ENCODE measurements around the gene MTX2. TPM values are rescaled to one million over a fixed set of nuclear protein-coding genes. Genes with fewer than 3 reads are reported as not detected.
A peak's percentile ranks its signal among the peaks of the same experiment; 100 is the strongest.

MTX2 gene
- total and polyA plus RNA-seq, 2 donors from 2014 or later: 23.6 to 120 TPM

GRCh38 chr2:176317199-176317598 is 48.0 kb downstream of the MTX2 start:
- intact Hi-C loops (cut with DNase I): no loop called here
- TF ChIP-seq, protein P1, sequence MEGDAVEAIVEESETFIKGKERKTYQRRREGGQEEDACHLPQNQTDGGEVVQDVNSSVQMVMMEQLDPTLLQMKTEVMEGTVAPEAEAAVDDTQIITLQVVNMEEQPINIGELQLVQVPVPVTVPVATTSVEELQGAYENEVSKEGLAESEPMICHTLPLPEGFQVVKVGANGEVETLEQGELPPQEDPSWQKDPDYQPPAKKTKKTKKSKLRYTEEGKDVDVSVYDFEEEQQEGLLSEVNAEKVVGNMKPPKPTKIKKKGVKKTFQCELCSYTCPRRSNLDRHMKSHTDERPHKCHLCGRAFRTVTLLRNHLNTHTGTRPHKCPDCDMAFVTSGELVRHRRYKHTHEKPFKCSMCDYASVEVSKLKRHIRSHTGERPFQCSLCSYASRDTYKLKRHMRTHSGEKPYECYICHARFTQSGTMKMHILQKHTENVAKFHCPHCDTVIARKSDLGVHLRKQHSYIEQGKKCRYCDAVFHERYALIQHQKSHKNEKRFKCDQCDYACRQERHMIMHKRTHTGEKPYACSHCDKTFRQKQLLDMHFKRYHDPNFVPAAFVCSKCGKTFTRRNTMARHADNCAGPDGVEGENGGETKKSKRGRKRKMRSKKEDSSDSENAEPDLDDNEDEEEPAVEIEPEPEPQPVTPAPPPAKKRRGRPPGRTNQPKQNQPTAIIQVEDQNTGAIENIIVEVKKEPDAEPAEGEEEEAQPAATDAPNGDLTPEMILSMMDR (IDR thresholded peaks at IDR 0.05; ENCODE audit: borderline replicate concordance, extremely low read depth, insufficient read depth): no peak

GRCh38 chr2:176317623-176318065 is 48.4 kb downstream of the MTX2 start:
- intact Hi-C loops (cut with DNase I): no loop called here
- FAIRE-seq: no peak
- no peaks in the 10 kb centered on the region for H3K36me3 ChIP-seq (ENCODE audit: control insufficient read depth in 2 of 3, insufficient read depth in 3 of 3, low read length in 3 of 3)
- H3K27me3 ChIP-seq (ENCODE audit: control insufficient read depth, insufficient read depth, low read length): no peaks in the 10 kb centered on the region
- H3K4me3 ChIP-seq (ENCODE audit: low read length in 3 of 3): no peak overlapping the region
- H3K9me3 ChIP-seq (ENCODE audit: control insufficient read depth in 2 of 3, insufficient read depth in 1 of 3, low read length in 3 of 3): no peaks in the 10 kb centered on the region
- no peak overlapping the region for H3K27ac ChIP-seq (ENCODE audit: low read depth in 2 of 2, low read length in 2 of 2)
- no peak for DNase-seq
- no peaks in the 10 kb centered on the region for H3K4me1 ChIP-seq (ENCODE audit: control insufficient read depth in 2 of 3, insufficient read depth in 2 of 3, low read depth in 1 of 3, low read length in 3 of 3)
- H3K9ac ChIP-seq (ENCODE audit: low read length in 3 of 3): no peak overlapping the region
- TF ChIP-seq, protein P1 (IDR thresholded peaks at IDR 0.05; ENCODE audit: borderline replicate concordance, extremely low read depth, insufficient read depth): no peak

More at GRCh38 chr2:176317199-176317598, 48.0 kb downstream of the MTX2 start:
- Histone ChIP-seq H3K27ac (ENCODE audit: low read depth in 2 of 2, low read length in 2 of 2) (no peak overlapping the region), H3K4me1 (ENCODE audit: control insufficient read depth in 2 of 3, insufficient read depth in 2 of 3, low read depth in 1 of 3, low read length in 3 of 3) (no peaks in the 10 kb centered on the region), H3K9me3 (ENCODE audit: control insufficient read depth in 2 of 3, insufficient read depth in 1 of 3, low read length in 3 of 3) (no peaks in the 10 kb centered on the region), H3K27me3 (ENCODE audit: control insufficient read depth, insufficient read depth, low read length) (no peaks in the 10 kb centered on the region), H3K36me3 (ENCODE audit: control insufficient read depth in 2 of 3, insufficient read depth in 3 of 3, low read length in 3 of 3) (no peaks in the 10 kb centered on the region), H3K4me3 (ENCODE audit: low read length in 3 of 3) (no peak overlapping the region), H3K9ac (ENCODE audit: low read length in 3 of 3) (no peak overlapping the region)
- DNase-seq (no peak), FAIRE-seq (no peak)

DNA sequence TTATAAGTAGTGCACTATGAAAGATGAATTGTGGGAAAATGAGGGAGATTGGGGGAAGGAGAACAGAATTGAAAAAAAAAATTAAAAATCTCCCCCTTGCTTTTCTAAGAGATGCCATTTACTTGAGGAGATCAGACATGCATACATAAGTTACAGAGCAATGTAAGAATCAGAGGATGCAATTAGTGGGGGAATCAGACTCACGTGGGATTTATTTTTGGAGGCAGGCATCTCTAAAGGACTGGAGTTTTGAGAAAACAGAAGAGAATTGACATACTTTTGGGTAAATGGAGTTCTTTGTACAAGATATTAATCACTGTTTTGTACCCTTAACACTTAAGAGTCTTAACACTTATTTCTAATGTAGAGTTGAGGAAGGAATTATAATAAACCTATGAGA is 52.7 kb downstream of the MTX2 start:
- H3K4me1 ChIP-seq (ENCODE audit: control insufficient read depth in 2 of 3, insufficient read depth in 2 of 3, low read depth in 1 of 3, low read length in 3 of 3): peaks cover 0 to 12% (median 0%) of the 10 kb centered on the region in 3 donors
- intact Hi-C loops (cut with DNase I): no loop called here
- no peak for DNase-seq
- no peak overlapping the region for H3K4me3 ChIP-seq (ENCODE audit: low read length in 3 of 3)
- no peaks in the 10 kb centered on the region for H3K27me3 ChIP-seq (ENCODE audit: control insufficient read depth, insufficient read depth, low read length)
- FAIRE-seq: no peak
- H3K9ac ChIP-seq (ENCODE audit: low read length in 3 of 3): no peak overlapping the region
- no peaks in the 10 kb centered on the region for H3K36me3 ChIP-seq (ENCODE audit: control insufficient read depth in 2 of 3, insufficient read depth in 3 of 3, low read length in 3 of 3)
- TF ChIP-seq, protein P1 (IDR thresholded peaks at IDR 0.05; ENCODE audit: borderline replicate concordance, extremely low read depth, insufficient read depth): no peak
- H3K27ac ChIP-seq (ENCODE audit: low read depth in 2 of 2, low read length in 2 of 2): no peak overlapping the region
- H3K9me3 ChIP-seq (ENCODE audit: control insufficient read depth in 2 of 3, insufficient read depth in 1 of 3, low read length in 3 of 3): no peaks in the 10 kb centered on the region

DNA sequence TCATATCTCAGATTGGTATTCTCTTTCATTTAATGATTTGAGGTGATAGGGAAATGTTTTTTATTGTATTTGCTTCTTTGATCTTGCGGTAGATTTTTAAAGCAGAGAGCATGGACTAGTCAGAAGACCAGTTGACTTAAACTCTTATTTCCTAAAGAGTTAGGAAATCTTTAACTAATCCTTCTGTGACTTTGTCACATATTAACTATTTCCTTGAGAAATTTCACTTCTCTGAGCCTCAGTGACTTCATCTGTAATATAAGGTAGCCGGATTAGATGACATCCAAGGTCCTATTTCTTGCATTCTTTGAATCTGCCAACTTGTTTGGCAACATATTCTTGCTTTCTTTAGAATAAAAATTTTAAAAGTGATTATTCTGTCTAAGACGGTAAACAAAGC is 55.6 kb downstream of the MTX2 start:
- no peak overlapping the region for H3K27ac ChIP-seq (ENCODE audit: low read depth in 2 of 2, low read length in 2 of 2)
- H3K4me1 ChIP-seq (ENCODE audit: control insufficient read depth in 2 of 3, insufficient read depth in 2 of 3, low read depth in 1 of 3, low read length in 3 of 3): peaks cover 0 to 12% (median 0%) of the 10 kb centered on the region in 3 donors
- intact Hi-C loops (cut with DNase I): no loop called here
- H3K9ac ChIP-seq (ENCODE audit: low read length in 3 of 3): no peak overlapping the region
- H3K9me3 ChIP-seq (ENCODE audit: control insufficient read depth in 2 of 3, insufficient read depth in 1 of 3, low read length in 3 of 3): no peaks in the 10 kb centered on the region
- H3K36me3 ChIP-seq (ENCODE audit: control insufficient read depth in 2 of 3, insufficient read depth in 3 of 3, low read length in 3 of 3): peaks cover 0 to 4% (median 0%) of the 10 kb centered on the region in 3 donors
- peak overlapping the region in 2 of 3 donors; percentile 26 for H3K4me3 ChIP-seq (ENCODE audit: low read length in 3 of 3)
- FAIRE-seq (peak; percentile 83), DNase-seq (peak in 2 of 5 donors; percentile 63 to 68)
- H3K27me3 ChIP-seq (ENCODE audit: control insufficient read depth, insufficient read depth, low read length): no peaks in the 10 kb centered on the region
- TF ChIP-seq, protein P1 (IDR thresholded peaks at IDR 0.05; ENCODE audit: borderline replicate concordance, extremely low read depth, insufficient read depth): no peak
